Stimulated activated CD8-positive, alpha-beta memory T cell treated with anti-CD3 and anti-CD28 coated beads, Interleukin-15, amount 100 ng/mL, for 1 hour (primary cell): ENCODE results near the gene SULT1C2.
"Not testable (repeated sequence)": the region's sequence is repeated elsewhere in the genome, so short reads cannot be mapped to it uniquely, and the experiment has no call there.

Source experiments
- DNase-seq: peaks from one replicate; pipeline ENCODE4 v3.0.0-alpha.2; 2020; ENCODE audit warnings: low read depth

Gene SULT1C2

GRCh38 chr2:108288534-108289106 is at the start of gene SULT1C2:
Gene SULT1C2, plus strand, starts transcription at chr2:108288895. Its CDS starts 4,773 bp downstream, at chr2:108293668.
- no peak for DNase-seq

DNA sequence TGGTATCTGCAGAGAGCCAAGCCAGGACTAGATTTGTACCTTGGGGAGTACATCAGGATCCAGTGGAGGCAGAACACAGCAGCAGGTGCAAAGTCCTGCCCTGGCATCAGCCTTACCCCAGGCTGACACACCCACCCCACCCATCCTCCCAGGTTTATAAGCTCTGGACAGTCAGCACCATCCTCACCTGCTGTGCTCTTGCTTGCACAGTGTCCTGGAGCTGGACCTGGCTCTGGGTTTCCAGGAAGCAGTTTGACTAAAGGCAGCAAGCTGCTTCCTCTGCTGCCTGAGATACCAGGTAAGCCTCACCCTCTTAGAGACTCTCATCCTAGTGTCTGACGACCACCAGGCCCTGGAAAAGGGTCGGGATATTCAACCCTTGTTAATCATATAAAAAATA is 48.9 kb upstream of the SULT1C2 start, which contains the start of gene SULT1C3:
TSS of gene SULT1C3 (plus strand) at position 183 of the 400 bp plus-strand sequence. CDS start 7,227 bp downstream, outside the sequence.
- DNase-seq: no peak

- no peak for DNase-seq
Measured at GRCh38 chr2:108240966-108241365, 47.7 kb upstream of the SULT1C2 start.

- DNase-seq: no peak
Measured at GRCh38 chr2:108243566-108243965, 45.1 kb upstream of the SULT1C2 start.

DNA sequence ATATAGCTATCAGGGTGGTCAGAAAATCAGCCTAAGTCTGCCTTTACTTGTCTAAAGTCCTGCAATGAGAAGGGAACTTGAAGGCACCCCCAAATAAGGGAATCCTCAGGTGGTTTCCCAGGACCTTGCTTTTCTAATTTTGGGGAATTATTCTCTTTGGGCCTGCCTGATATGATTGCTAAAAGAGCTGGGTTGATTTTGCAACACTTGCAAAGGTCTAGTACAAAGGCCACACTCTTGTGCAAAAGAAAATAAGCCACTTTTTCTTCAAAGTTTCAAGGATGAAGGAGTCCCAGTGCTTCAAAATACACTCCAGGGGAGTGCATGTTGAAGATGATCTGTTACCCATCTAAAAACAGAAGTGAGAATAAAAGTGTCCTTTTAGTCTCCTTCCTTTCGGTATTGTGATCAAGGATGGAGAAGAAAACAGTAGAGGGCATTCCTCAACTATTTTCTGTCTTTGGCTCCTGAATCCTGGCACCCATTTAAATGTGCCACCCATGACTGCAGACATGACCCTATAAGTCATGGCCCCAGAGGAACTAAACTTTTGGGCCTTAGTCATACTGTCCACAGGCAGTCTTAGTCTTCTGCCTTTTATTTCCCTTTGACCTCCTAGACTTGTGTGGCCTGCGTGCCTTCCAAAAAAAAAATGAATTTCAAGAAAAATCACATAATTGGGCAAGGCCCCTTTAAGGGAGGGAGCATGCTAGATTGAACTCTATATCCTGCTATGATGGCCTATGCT is 43.9 kb upstream of the SULT1C2 start:
- no peak for DNase-seq

DNA sequence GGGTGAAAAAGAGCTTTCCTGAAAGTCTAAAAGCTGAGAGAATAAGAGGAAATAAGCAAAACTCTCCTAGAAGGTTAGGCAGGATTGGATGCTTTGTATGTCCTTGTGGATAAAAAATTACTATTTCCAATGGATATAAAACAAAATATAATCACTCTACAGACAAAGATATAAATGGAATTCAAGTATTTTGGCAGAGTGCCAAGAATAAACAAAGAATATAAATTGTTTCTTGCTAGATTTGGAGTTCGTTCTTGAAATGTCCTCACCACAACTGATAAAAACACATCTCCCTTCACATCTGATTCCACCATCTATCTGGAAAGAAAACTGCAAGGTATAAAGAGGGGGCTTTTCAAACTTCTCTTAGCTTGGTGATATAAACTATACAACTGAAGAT is 35.6 kb upstream of the SULT1C2 start:
- DNase-seq: no peak

DNA sequence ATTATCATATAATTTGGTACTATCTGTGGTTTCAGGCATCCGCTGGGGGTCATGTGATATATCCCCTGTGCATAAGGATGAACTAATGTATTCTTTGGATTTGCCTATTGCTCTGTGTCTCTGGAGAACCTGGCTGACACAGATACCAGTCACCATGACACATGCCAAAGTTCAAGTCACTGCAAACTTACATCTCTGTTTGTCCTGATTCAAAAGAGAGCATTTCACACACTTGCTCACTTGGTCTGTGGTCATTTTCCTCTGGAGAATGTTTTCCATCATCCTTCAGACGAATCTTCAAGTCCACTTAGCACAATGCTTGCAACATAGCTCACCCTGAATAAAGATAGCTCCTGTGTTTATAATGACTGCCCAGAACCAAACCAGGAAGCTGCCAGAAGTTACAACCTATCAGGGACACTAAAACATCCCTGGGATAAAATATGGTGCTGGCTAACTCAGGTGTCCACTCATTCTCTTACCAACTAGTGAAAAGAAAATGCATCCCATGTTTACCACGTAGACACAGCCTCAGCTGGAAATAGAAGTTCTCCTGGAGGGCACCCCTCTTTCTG is 30.9 kb upstream of the SULT1C2 start:
- no peak for DNase-seq

GRCh38 chr2:108260773-108261172 is 27.9 kb upstream of the SULT1C2 start:
- DNase-seq: no peak

GRCh38 chr2:108262036-108262435 is 26.7 kb upstream of the SULT1C2 start:
- no peak for DNase-seq

DNA sequence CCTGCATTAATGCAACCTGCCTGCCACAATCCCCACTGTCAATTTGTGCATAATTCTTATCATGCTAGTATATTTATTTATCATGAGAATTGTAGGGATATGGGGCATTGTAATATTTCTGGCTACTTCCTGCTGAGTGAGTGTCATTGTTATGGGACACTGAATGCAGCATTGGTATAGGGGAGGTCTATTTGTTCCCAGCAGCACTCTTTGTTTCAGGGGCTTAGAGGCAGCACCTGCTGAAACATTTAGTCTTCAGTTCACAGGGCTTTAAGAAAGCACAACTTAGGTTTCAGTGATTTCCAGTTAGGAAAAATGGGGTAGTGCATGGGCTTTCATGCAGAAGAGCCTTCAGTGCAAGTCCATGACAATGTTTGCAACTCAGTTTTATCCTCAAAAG is 25.3 kb upstream of the SULT1C2 start:
- no peak for DNase-seq

DNA sequence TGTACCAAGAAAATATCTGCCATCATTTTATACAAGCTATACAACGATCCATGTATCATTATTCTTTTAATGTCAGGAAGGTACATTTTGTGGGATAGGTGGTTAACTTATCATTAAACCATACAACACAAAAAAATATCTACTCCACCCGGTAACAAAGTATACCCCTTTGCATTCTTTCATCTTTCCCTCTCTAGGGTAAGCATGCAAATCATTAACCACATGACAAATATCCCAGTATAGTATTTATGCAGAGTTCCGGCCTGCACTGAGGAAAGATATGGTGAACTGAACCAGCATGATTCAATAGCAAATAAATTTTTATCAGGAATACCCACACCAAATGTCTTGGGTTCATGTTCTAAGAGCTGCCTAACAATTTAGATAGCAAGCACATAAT is 22.5 kb upstream of the SULT1C2 start:
- DNase-seq: no peak

DNA sequence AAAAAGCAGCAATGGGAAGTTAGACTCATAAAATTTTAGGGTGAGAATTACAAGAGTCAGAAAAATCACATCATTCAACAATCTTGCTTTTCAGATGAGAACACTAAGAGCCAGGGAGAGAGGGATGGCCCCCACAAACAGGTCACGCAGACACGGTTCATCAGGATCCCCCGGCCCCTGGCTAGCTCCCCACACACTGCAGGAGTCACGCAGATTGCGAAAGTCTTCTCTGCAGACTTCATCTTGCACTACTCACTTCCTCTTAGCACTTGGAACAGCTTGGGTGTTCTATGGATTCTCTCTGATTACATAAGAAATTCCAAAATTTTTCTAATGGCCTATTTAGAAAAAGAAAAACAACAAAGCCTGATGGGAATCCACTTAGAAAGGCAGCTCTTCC is 21.6 kb upstream of the SULT1C2 start:
- no peak for DNase-seq

- no peak for DNase-seq
Measured at GRCh38 chr2:108268001-108268400, 20.7 kb upstream of the SULT1C2 start.

DNA sequence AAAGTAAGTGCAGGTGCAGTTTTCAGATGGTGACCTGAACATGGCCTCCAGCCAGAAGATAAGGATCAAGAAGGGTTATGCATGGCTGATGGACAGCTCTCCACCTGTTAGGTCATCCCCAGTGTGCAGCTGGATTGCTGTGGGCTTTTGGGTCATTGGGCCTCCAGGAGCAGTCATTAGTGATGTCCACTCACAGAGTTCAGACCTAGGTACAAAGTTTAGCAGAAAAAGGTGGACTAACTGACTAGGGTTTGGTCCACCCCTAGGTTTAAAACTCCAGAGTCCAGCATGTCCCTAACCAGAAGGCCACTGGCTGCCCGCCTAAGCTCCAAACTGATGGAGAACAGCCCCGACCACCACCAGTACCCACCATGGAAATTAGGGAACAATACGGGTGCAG is 18.3 kb upstream of the SULT1C2 start:
- DNase-seq: no peak

GRCh38 chr2:108270768-108271506 is 17.8 kb upstream of the SULT1C2 start:
- no peak for DNase-seq

- DNase-seq: no peak
Measured at GRCh38 chr2:108271691-108272253, 16.9 kb upstream of the SULT1C2 start.

DNA sequence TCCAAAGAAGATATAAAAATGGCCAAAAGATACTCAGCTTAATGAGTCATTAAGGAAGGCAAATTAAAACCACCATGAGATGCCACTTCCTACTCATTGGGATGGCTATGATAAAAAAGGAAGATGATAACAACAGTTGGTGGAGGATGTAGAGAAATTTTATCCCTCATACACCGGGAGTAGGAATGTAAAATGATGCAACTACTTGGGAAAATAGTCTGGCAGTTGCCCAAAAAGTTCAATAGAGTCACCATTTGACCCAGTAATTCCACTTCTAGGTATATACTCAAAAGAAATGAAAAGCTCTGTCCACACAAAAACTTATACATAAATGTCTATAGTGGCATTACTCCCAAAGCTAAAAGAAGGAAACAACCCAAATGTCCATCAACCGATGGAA is 10.1 kb upstream of the SULT1C2 start:
- DNase-seq: no peak

GRCh38 chr2:108279468-108279867 is 9.2 kb upstream of the SULT1C2 start:
- no peak for DNase-seq

- DNase-seq: no peak
Measured at GRCh38 chr2:108280466-108280865, 8.2 kb upstream of the SULT1C2 start.

DNA sequence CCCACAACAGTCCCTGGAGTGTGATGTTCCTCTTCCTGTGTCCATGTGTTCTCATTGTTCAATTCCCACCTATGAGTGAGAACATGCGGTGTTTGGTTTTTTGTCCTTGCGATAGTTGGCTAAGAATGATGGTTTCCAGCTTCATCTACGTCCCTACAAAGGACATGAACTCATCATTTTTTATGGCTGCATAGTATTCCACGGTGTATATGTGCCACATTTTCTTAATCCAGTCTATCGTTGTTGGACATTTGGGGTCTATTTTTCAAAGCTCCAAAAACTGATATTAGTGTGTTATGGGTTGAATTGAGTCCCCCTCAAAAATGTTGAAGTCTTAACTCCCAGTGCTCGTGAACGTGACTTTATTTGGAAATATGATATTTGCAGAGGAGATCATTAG is 4.1 kb upstream of the SULT1C2 start:
- DNase-seq: not testable (repeated sequence)

DNA sequence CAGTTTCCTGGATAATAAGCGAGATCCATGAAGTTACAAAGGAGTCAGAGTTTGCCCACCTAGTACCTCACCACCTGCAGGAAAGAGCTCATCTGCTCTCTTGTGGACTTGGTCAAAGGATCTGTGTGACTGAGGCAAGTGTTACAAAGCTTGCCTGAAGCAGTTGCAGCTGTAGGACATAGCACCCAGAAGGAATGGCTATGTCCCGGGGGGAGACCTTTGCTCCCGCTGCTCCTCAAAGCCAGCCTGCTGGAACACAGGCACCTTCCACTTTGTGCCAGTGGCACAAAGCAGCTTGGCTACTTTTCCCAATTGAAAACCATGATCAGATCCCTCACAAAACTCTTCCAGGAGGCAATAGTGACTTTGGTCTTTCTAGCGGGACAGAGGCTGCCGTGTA is 3.1 kb upstream of the SULT1C2 start:
- DNase-seq: no peak

- no peak for DNase-seq
Measured at GRCh38 chr2:108287169-108287568, 1.5 kb upstream of the SULT1C2 start.
